Stimulated activated CD8-positive, alpha-beta memory T cell treated with anti-CD3 and anti-CD28 coated beads, Interleukin-15, amount 100 ng/mL, for 24 hours (primary cell): ENCODE data around the gene MERTK.
"Not testable (repeated sequence)": the region's sequence is repeated elsewhere in the genome, so short reads cannot be mapped to it uniquely, and the experiment has no call there.

Source experiments
- DNase-seq: peaks from one replicate; pipeline ENCODE4 v3.0.0-alpha.2; 2020; ENCODE audit warnings: low read depth

Gene MERTK

DNA sequence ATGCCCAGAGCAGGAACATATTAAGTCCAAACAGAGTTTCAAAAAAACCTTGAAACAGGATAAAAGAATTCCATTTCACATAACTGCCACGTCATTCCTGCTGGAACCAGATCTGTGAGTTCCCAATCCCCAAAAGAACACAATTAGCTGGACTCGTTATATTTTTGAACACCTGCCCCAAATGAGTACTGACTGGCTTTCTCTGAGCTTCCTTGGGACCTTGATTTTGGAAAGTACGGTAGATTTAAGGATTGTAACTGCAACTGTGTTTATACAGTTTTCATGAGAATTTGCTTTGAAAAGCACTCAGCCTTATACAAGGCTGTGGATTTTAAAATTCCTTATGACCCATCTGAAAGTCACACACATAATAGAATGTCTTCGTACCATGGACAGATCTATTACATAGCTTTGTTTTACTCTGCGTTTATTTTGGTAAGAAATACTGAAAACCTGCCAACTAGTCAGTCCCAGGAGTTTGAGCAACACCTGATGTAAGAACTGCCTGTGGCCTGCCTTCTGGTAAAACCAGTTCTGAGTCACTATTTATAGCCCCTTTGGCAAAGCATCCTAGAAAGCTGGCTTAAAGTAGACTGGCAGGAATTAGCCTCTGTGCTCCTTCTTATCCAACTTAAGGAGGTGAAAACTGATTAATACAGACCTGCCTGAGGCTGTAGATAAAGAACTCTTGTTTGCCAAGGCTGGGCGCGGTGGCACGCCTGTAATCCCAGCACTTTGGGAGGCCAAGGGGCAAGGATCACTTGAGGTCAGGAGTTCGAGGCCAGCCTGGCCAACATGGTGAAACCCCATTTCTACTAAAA, 48.1 kb downstream of the MERTK start:
- no peak for DNase-seq

DNA sequence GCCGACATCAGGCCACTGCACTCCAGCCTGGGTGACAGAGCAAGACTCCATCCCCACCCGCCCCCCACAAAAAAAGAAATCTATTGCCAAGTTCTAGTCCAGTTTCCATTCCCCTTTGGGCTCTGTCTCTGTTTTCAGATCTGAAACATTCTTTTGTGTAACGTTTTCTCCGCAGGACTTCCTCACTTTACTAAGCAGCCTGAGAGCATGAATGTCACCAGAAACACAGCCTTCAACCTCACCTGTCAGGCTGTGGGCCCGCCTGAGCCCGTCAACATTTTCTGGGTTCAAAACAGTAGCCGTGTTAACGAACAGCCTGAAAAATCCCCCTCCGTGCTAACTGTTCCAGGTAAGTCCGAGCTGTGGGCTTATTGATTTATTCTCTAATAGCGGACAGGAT, 48.8 kb downstream of the MERTK start:
- no peak for DNase-seq

DNA sequence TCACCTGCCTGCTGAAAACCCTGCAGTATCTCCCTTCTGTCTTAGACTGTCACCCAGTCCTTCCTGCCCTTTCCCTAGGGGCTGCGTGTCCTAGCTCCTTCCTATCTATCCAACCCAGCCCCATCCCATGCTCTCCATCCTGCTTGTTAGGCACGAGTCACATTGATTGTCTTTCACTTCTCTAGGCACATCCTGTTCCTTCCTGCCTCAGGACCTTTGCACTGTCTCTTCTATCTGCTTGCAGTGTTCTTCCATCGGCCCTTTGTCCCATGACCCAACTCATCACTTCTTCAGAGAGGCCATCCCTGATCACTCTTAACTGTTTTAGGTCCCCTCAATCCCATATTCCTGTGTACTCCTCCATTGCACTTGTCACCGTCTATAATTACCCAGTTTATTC, 50.4 kb downstream of the MERTK start:
- DNase-seq: no peak

DNA sequence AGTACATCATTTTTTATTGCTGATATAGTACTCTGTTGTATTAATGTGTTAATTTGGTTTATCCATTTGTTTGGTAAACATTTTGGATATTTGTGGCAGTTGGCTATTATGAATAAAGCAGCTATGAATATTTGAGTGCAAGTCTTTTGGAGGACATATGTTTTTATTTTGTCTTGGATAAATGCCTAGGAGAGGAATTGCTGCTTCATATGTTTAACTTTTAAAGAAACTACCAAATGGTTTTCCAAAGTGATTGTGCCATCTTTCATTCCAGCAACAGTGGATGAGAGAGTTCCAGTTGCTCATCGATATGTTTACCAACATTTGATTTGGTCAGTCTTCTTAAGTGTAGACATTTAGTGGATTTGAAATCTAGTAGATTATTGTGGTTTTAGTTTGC, 51.8 kb downstream of the MERTK start:
- no peak for DNase-seq

DNA sequence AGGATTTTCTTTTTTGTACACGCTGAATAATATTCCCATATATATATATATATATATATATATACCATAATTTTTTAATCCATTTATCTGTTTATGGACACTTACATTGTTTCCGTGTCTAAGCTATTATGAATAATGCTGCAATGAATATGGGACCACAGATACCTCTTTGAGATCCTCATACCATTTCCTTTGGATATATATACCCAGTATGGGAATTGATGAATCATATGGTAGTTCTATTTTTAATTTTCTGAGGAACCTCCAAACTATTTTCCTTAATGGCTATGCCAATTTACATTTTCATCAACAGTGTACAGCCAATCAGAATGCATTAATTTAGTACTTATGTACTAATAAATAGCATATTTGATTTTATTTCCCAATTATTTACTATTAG, 53.1 kb downstream of the MERTK start:
- no peak for DNase-seq

DNA sequence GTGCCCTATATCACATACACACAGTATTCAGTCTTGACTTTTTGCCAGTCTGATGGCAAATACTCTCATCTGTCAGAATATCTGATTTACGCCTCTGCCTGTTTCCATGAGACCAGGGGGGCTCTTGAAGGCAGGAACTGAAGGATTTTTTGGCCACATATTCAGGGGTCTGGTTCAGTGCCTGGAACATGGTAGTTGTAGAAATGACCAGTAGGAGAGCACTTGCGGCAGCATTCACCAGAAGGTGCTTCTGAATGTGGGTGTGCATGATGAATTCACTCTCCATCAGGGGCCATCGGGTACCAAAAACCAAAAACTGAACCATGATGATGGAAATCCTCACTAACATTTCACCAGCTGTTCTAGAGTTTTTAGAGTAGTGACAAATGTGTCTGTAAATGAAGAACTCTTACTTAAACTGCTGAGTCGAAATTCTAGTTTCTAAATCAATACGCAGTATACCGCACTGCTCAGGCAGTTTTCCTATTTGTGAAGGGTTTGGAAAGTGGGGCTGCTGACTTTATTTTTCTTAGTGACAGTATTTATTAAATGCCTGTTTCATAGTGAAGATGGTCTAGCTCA, 54.6 kb downstream of the MERTK start:
- no peak for DNase-seq

DNA sequence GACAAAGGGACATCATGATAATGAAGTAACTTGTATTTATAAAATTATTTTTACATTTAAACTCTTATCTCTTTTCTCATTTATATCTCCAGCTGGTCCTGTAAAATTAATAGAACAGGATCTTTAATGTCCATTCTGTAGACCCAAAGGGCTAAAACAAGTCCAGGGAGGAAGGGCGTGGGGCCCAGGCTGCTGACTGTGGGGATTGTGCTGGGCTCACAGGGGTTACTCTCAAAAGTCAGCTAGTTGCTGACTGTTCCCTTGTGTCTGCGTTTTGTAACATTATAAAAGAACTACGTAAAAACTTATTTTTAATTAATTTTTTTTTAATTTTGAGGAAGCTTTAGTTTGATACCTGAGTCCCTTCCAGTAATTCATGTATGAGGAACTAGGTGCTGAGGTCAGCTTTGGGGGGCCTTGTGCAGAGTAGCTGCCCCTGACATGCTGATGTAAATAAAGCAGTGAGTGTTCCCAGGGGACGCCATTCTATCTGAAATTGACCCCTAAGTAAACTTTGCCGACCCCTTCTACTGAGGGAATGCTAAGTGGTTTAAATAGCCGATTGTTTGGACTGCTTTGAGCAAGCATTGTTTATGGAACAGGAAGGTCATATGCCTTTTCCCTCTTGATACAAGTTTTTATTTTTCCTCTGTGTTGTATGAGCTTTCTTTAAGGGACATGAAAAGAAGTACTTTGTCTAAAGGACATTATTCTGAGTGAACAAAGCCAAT, 56.4 kb downstream of the MERTK start:
- no peak for DNase-seq

DNA sequence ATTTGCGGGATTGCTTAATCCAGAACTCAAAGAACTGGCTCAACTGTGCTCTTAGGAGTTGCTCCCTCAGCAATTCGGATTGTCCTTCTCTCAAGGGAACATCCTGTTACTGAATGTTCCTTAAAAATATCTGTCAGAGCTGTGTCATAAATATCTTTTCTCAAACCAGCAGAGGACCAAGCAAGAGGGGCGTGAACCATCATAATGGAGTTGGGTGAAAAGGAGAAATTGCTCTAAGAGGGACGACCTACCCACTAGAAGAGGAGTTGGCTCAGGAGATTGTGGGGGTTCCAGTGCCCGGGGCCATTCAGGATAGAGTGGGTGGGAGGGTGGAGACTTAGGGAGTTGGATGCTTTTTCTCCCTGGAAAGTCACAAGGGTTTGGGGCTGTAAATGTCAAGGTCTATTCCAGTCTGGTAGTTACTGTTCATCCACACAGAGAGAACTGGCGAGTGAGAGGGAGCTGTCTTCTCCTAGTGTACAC, 59.5 kb downstream of the MERTK start:
- no peak for DNase-seq

DNA sequence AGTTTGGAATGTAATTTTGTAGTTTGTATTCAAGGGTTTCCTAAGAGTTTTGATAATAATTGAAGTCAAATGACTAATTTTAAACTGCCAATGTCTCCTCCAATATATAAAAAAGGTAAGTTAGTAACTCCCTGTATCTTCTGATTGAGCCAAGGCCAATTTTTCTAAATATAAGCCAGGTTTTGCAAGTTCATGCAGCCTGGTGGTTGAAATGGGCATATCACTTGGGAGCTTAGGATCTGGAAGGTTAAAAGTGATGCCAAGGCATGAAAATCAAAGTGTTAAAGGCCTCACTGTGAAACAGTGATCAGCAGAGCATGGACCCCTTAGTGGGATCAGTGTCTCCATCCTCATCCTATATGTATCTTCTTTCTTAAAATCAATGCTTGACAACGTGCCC, 60.5 kb downstream of the MERTK start:
- DNase-seq: no peak

DNA sequence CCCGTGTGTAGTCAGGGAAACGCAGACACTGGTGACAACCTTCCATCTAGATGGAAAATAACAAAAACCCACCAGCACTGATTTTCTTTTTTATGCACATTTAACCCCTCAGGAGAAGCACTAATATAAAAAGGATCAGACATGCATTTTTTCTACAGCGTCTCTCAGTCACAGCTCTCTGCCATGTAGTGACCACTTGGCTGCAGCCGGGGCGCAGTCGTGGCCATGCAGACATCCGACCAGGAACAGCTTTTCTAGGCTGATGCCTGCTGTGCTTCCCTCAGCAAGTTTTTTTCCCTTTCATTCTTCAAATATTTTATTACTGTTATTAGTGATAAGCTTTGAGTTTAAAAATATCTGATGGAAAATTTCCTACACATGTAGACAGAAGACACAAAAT, 63.3 kb downstream of the MERTK start:
- DNase-seq: no peak

DNA sequence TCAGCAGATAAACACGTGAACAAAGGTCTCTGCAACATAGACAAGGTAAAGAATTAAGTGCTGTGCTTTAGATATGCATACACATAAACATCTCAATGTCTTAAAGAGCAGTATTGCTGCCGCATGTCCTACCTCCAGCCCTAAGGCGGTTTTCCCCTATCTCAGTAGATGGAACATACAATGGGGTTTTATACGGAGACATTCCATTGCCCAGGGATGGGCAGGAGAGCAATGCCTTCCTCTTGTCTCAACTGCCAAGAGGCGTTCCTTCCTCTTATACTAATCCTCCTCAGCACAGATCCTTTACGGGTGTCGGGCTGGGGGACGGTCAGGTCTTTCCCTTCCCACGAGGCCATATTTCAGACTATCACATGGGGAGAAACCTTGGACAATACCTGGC, 64.7 kb downstream of the MERTK start:
- DNase-seq: not testable (repeated sequence)

DNA sequence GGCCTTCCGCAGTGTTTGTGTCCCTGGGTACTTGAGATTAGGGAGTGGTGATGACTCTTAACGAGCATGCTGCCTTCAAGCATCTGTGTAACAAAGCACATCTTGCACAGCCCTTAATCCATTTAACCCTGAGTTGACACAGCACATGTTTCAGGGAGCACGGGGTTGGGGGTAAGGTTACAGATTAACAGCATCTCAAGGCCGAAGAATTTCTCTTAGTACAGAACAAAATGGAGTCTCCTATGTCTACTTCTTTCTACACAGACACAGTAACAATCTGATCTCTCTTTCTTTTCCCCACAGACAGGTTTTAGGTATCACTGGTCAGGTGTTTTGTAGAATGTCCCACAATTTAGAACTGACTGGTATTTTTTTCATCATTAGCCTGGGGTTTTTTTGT, 65.1 kb downstream of the MERTK start:
- DNase-seq: not testable (repeated sequence)

DNA sequence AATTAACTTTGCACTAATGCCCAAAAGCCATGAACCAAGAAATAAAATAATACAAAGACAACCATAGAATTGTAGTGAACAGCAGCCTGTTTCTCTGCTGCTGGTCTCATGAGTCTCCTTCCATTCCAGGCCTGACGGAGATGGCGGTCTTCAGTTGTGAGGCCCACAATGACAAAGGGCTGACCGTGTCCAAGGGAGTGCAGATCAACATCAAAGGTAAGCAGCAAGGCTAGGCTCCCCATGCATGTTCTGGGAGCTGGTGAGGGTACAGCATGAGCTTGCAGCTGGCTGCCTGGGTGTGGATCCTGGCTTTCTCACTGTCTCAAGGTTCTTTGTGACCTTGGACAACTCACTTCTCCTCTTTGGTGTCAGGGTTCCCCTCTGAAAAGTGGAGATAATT, 66.7 kb downstream of the MERTK start:
- DNase-seq: no peak

DNA sequence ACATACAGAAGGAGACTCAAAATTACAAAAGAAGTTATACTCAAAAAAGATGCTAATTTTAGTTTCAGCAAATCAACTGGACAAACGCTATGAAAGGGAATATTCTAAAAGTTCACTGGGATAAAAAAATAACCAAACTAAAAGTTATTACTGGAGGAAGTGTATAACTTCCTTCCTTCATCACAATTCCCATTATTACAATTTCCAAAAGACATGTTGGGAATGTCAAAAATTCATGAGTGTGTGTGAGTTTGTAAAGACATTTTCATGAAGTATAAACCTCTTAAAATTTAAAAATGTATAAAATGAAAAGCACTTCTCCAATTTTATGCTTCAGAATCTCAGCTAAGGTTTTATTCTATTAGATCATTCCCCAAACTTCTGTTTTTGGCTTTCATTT, 67.8 kb downstream of the MERTK start:
- no peak for DNase-seq

DNA sequence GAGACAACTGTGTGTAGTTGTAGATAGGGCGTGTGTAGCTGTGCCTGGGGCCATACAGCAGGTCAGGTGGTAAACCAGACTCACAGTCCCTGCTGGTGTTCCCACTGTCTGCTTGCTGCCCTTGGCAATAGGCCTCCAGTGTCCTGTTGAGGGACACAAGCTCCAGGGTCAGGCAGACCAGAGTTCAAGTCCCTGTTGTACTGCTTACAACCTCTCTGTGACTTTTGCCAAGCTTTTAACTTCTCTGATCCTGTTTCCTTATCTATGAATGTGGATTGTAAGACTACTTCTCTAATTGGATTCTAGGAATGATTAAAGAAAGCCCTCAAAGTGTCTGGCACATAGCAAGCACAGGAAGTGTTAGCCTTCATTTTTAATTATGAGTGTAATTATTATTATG, 68.6 kb downstream of the MERTK start:
- no peak for DNase-seq

DNA sequence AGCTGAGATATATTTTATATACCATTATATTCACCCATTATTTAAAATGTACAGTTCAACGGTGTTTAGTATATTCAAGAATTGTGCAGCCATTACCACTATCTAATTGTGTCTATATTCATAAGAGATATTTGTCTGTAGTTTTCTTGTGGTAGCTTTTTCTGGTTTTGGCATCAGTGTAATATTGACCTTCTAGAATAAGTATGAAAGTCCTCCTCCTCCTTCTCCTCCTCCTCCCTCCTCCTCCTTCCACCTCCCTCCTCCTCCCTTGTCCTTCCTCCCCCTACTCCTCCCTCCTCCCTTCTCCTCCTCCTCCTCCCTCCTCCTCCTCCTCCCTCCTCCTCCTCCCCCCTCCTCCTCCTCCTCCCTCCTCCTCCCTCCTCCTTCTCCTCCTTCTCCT, 72.0 kb downstream of the MERTK start:
- DNase-seq: no peak

DNA sequence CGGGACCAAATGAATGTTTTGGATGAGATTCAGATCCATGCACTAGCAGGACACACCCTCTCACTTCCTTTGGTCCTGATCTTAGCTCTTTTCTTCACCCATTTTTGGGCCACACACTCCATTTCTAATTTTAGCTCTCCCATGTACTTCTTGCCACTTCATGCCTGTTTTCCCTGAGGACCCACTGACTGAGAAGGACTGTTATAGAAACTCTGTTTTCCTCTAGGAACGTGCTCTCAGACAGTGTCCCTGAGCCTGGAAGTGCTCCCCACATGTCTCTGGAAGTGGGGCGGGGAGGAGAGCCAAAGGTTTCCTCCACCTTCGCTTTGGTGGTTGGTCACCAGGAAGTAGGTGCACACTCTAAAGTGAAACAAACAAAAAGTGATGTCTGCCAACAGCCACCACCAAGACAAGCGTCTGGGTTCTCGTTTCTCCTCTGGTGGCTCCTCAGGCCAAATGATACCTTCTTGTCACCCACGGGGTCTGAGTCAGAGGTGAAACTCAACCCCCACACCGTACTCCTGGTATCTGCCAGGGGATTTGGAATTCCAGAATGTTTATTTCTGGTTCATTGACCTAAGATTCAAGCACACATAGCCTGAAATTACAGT, 74.7 kb downstream of the MERTK start:
- no peak for DNase-seq

DNA sequence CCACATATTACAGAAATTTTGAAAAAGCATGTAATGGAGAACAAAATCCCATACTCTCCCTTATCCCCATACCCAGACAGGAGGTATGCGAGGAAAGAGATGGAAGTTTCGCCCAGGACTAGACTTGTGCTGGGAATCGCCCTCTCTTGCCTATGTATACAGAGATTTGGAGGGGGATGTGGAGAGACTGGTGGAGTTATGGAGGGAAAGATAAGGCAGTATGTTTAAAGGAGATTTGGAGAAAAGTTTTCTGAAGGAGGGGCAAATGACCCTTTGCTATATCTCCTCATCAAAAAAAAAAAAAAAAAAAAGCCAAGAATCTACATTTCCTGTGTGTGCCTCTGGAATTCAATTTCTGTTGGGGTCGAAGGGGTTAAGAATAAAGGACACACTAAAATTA, 75.3 kb downstream of the MERTK start:
- DNase-seq: no peak

DNA sequence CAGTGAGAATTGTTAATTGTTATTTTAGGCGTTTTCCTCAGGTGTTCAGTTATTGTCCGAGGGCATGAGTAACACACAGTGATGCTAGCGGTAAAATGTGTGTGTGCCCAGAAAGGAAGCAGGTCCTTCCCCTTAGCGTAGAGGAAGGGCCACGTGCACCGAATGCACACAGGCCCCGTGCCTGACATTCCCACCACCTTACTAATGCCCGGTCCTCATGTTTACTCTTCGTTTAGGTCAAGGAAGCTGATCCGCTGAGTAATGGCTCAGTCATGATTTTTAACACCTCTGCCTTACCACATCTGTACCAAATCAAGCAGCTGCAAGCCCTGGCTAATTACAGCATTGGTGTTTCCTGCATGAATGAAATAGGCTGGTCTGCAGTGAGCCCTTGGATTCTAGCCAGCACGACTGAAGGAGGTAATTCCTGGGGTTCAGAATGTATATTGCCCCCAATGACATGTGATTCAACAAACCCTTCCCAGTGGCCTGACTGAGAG, 76.7 kb downstream of the MERTK start:
- DNase-seq: no peak

DNA sequence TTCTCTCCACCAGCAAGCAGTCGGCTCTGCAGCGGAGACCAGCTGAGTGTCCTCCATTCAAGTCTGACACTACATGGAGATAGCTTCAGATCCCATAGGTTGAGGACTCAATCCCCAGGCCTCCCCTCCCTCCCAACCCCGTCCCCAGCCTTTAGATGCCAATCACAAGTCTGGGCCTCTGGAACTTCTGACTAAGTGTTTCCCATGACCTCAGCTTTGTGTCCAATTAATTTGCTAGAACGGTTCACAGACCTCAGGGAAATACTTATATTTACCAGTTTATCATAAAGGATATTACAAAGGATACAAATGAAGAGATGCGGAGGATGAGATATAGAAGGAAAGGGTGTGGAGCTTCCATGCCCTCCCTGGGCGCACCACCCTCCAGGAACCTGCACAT, 77.4 kb downstream of the MERTK start:
- DNase-seq: no peak

DNA sequence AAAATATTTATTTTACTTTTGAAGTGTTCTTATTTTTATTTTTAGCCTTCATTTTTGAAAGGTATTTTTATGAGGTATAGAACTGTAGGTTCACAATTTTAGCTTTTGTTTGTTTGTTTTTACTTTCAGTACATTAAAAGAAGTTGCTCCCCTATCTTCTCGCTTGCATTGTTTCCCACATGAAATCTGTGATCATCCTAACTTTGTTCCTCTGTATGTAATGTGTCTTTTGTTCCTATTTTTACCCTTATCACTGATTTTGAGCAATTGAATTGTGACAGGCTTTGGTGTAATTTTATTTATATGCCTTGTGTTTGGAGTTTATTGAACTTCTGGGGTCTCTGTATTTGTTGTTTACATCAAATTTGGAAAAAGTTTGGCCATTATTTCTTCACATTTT, 78.8 kb downstream of the MERTK start:
- no peak for DNase-seq

DNA sequence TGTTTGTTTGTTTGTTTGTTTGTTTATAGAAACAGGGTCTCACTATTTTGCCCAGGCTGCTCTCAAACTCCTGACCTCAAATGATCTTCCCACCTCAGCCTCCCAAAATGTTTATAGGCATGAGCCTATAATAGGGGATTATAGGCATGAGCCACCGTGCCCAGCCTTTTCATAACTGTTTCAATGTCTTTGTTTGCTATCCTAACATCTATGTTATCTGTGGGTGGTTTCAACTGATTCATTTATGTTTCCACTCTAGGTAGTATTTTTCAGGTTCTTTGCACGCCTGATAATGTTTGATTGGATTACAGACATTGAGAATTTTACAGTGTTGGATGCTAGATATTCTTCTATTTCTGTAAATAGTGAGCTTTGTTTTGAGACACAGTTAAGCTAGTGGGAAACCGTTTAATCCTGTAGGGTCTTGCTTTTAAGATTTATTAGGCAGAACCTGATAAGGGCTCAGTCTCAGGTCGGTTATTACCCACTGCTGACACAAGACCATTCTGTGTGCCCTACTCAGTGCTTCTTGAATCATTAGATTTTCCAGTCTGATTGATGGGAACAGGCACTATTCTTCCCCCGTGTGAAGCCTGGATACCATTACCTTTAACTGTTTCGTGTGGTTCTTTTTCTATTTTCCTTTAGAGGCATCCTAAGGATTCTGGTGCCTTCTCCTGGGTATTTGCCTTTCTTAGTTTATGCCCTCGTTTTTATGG, 80.2 kb downstream of the MERTK start:
- no peak for DNase-seq
